ENCODE measurements around the gene CCDC107. TPM values are rescaled to one million over a fixed set of nuclear protein-coding genes. Genes with fewer than 3 reads are reported as not detected.

Gene CCDC107
- total RNA-seq, 1 experiment from 2014 or later = 19.9 TPM

DNA sequence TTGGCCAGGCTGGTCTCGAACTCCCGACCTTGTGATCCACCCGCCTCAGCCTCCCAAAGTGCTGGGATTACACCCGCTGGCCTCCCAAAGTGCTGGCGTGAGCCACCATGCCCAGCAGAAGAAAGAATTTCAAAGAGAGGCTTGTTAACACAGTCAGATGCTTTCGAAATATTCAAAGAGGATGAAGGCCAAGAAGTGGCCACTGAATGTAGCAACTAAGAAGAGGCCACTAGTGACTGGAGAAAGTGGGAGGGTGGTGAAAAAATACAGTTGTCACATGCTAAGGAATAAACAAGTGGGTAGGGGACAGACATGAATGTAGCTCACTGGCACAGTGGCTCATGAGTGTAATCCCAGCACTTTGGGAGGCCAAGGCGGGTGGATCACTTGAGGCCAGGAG is 44.6 kb downstream of the CCDC107 start:
- no peak for DNase-seq (ENCODE audit: low spot score)

DNA sequence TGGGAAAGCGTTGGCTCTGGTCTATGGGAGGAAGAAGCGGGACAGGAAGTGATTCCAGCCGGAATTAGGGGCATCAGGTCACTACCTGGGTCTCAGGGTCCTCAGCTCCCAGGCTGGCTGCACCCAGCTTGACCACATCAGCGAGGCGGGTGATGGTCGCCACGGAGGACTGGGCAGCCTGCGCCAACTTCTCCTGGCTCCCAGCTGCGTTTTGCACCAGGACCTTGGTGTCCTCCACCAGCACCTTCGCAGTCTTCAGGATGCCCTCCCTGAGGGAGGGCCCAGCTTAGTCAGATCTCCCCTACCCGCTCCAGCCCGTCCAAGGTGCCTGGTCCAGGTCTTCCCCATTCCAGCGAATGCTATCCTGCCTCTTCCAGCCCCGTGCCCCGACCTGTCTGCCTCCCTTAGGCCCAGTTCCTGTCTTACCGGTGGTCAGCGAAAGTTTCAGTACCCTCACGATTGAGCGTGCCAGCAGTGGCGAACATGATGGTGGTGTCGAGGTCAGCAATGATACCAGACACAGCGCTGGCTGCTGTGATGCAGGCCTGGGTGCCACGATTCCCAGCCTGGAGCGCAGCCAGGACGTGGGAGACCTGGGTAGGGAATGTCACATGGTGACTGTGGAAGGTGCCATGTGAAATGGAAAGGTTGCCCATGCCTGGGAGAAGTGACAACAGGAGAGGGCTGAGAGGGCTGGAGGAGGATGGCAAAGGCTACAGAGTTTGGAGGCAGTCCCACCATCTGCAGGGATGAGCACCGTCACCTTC is 46.0 kb downstream of the CCDC107 start:
- no peak for DNase-seq (ENCODE audit: low spot score)

DNA sequence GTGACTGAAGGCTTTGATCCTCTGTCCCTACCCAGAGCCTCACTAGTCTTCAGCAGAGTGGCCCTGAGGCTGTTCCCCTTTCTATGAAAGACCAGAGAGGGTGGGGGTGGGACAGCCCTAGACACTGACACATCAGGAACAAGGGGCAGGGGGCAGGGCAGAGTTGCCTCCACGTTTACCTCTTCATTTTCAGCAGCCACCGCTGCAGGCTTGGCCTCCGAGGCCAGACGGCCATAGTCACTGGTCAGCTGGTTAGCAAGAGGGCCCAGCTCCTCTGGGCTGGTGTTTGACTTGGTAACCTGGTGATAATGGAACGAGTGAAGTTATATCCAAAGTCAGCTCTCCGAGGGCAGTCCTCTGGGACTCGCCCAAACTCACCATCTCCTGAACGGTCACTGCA is 47.3 kb downstream of the CCDC107 start:
- no peak for DNase-seq (ENCODE audit: low spot score)

DNA sequence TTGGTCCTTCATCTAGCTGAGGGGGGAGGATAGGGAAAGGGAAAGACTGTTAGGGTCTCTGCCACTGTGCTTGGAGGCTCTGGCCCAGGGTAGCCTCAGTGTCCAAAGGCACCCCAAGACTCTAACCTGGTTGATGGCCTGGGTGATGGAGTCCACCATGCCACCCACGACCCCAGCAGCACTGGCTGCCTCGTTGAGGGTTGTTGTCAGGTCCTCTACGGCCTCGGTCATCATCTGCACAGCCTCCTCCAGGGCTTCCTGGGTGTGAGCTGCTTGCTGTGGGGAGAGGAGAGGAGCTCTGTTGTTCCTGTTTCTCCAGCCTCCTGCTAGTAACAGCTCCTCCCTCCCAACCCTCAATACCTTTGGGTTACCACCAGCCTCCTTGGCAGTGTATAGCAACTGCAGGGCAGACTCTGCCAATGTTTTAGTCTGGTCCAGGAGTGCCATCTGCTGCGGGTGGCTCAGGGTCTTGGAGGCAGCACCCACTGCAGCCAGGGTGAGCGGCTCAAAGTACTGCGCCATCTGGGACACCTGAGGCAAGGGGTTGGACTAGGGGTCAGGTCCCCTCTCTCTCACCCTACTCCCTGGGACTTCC is 47.8 kb downstream of the CCDC107 start:
- no peak for DNase-seq (ENCODE audit: low spot score)

DNA sequence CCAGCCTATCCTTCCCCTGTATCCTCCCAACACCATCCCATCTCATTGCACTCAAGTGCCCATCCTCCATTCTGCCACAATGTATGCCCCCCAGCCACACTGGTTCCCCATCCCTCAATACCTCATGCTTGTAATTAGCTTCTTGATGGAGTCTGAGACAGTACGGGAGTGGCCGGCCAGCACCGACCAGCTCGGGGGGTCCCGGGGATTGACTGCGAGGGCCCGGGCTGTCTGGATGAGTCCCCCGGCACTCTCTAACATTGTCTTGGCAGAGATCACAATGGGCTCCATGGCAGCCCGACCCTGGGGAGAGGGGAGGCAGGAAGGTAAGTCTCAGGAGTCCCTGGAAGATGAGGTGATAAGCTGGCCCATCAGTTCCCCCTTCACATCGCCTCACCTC is 48.9 kb downstream of the CCDC107 start:
- DNase-seq (ENCODE audit: low spot score) = no peak

DNA sequence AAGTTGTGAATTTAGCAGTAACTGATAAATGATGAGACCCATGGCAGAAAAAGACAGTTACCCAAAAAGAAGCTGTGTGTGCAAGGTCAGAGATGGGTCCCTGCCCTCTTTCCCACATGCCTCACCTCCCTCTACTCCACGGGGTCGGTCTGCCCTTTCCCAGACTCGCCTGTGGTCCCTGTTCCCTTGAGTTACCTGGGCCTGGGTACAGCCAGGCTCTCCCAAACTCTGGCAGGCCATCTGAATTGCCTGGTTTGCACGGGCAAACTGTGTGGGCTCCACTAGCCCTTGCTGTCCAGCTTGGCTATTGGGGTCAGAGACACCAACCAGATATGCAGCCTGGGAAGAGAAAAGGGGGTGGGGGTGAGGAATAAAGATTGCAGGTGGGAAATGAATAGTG is 50.1 kb downstream of the CCDC107 start:
- no peak for DNase-seq (ENCODE audit: low spot score)

DNA sequence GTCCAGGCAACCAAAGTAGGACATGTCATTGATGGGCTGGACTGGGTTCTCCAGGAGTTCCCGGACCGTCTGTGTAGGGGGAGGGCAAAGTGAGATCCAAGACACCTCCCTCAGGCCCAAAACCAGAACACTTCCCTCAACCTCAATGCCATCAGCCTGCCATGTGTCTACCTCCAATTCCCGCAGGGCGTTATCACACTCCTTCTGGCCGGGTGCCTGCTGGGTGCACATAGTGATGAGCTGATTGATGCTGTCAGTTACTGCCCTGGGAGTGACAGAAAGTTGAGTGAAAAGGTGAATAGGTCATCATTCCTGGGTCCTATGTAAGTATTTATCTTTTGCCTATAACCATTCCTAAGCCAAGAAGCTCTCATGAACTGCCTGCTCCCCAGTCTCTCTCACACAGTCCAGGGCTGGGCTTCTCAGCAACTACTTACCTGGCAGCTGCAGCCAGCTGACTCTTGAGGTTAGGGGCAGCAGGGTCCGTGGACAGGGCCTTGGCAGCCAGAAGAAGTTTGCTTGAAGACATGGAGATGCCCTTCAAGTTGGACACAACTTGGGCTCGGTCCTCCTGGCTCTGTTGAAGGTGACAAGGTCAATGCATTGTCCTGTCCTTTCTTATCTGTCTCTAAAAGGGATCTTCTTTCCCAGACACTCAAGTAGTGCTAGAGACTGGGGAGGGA is 52.9 kb downstream of the CCDC107 start:
- DNase-seq (ENCODE audit: low spot score) = no peak

Small RNA genes within 50 kb of the gene (small RNA-seq; reads per million reads assigned to genes)
- gene RMRP (not detected), gene RN7SL22P (not detected)

Other genes starting within 250 kb of the CCDC107 start
- 0.94 and 2.0 TPM in 2 replicates for gene RUSC2, start 168.2 kb upstream of the CCDC107 start, total RNA-seq (2014; rRNA removed; shearing (Covaris generic))
- 7.7 and 7.9 TPM in 2 replicates for gene TESK1, start 53.0 kb upstream of the CCDC107 start, total RNA-seq (2014; rRNA removed; shearing (Covaris generic))
- 0.23 TPM in 1 of 2 replicates, not detected in the other for gene CD72, start 39.9 kb upstream of the CCDC107 start, total RNA-seq (2014; rRNA removed; shearing (Covaris generic))
- gene SIT1, start 7.4 kb upstream of the CCDC107 start, total RNA-seq (2014; rRNA removed; shearing (Covaris generic)) = not detected in 2 replicates
- 23,916 and 27,637 TPM in 2 replicates for gene RMRP, start 273 bp upstream of the CCDC107 start, total RNA-seq (2014; rRNA removed; shearing (Covaris generic))
- 16.2 and 23.4 TPM in 2 replicates for gene ARHGEF39, start 6.9 kb downstream of the CCDC107 start, total RNA-seq (2014; rRNA removed; shearing (Covaris generic))
- gene CA9, start 15.6 kb downstream of the CCDC107 start, total RNA-seq (2014; rRNA removed; shearing (Covaris generic)) = 82.8 and 95.4 TPM in 2 replicates
- 61.0 and 69.8 TPM in 2 replicates for gene TPM2, start 31.6 kb downstream of the CCDC107 start, total RNA-seq (2014; rRNA removed; shearing (Covaris generic))
- gene TLN1, start 73.9 kb downstream of the CCDC107 start, total RNA-seq (2014; rRNA removed; shearing (Covaris generic)) = 99.5 and 100.0 TPM in 2 replicates
- 42.4 and 44.5 TPM in 2 replicates for gene CREB3, start 74.4 kb downstream of the CCDC107 start, total RNA-seq (2014; rRNA removed; shearing (Covaris generic))
- 74.6 and 84.9 TPM in 2 replicates for gene GBA2, start 90.9 kb downstream of the CCDC107 start, total RNA-seq (2014; rRNA removed; shearing (Covaris generic))
- gene RGP1, start 91.0 kb downstream of the CCDC107 start, total RNA-seq (2014; rRNA removed; shearing (Covaris generic)) = 18.9 and 20.6 TPM in 2 replicates
- 0.28 TPM in 1 of 2 replicates, not detected in the other for gene MSMP, start 96.0 kb downstream of the CCDC107 start, total RNA-seq (2014; rRNA removed; shearing (Covaris generic))
- gene NPR2, start 133.3 kb downstream of the CCDC107 start, total RNA-seq (2014; rRNA removed; shearing (Covaris generic)) = 6.3 and 8.3 TPM in 2 replicates
- 0.78 and 1.9 TPM in 2 replicates for gene SPAG8, start 154.0 kb downstream of the CCDC107 start, total RNA-seq (2014; rRNA removed; shearing (Covaris generic))
- gene HINT2, start 156.8 kb downstream of the CCDC107 start, total RNA-seq (2014; rRNA removed; shearing (Covaris generic)) = 91.2 and 98.7 TPM in 2 replicates
- gene FAM221B, start 170.4 kb downstream of the CCDC107 start, total RNA-seq (2014; rRNA removed; shearing (Covaris generic)) = 0.10 and 0.16 TPM in 2 replicates
- gene TMEM8B, start 170.9 kb downstream of the CCDC107 start, total RNA-seq (2014; rRNA removed; shearing (Covaris generic)) = 3.1 and 4.5 TPM in 2 replicates
- not detected in 2 replicates for gene OR13J1, start 212.1 kb downstream of the CCDC107 start, total RNA-seq (2014; rRNA removed; shearing (Covaris generic))
- gene HRCT1, start 247.9 kb downstream of the CCDC107 start, total RNA-seq (2014; rRNA removed; shearing (Covaris generic)) = 4.1 and 7.7 TPM in 2 replicates